K562 (cell line): ENCODE results near the gene POLA1. TPM values are rescaled to one million over a fixed set of nuclear protein-coding genes. Genes with fewer than 3 reads are reported as not detected.

ENCODE experiments used
- ATAC-seq: fragments of 200-7000 bp; cut with Tn5 transposase; 3 replicates; pipeline ENCODE4 v1.9.1; 2020; ENCODE audit warnings: moderate library complexity
- BruUV-seq: library from RNA; stranded (reverse); fragments of 400-500 nt; replicated peaks from 2 replicates; lab custom pipeline; 2021; lab: Mats Ljungman, UMichigan
- CTCF ChIA-PET: fragments of 300-600 bp; formaldehyde crosslinking; extraction: SDS; loops from one replicate; lab custom pipeline; 2021; ENCODE audit warnings: low intra/inter-chr PET ratio; lab: Yijun Ruan, JAX
- POLR2A ChIA-PET: fragments of 300-600, 350-650 bp; sonication (Branson Sonifier 250); formaldehyde crosslinking; extraction: SDS; loops from one replicate; lab custom pipeline; 2021; ENCODE audit warnings: antibody characterized with exemption, inconsistent platforms; lab: Yijun Ruan, JAX
- DNase-seq, 4 experiments: peaks; one replicate each; pipeline versions ENCODE4 v3.0.0 to v3.0.0-alpha.2; 2011 to 2018; ENCODE audit warnings: low spot score in 3 of 4, mixed read lengths in 3 of 4; ENCODE audit errors: extremely low read depth in 1 of 4
- FAIRE-seq: peaks from 2 replicates; lab custom pipeline; 2011; peaks lifted over from hg19 to GRCh38; lab: Jason Lieb, UNC
- H2AFZ ChIP-seq: 2 replicates; pipeline ENCODE4 v1.6.0; 2011; ENCODE audit warnings: low read depth, low read length, control low read depth, inconsistent platforms
- H3K27ac ChIP-seq: fragments of 200-600 bp; 3 replicates; pipeline ENCODE4 v1.8.0; 2011; ENCODE audit warnings: low read depth, mild to moderate bottlenecking, control low read depth, inconsistent platforms, low read length, moderate library complexity, mixed read lengths; ENCODE audit errors: extremely low read depth
- H3K27me3 ChIP-seq, 2 experiments: fragments of 300-600 bp in 1 of 2; 2 replicates in 1 of 2; 3 replicates in 1 of 2; pipeline versions ENCODE4 v1.6.0 to v1.8.0; 2011; ENCODE audit warnings: inconsistent platforms in 2 of 2, low read length in 2 of 2, mild to moderate bottlenecking in 1 of 2, mixed read lengths in 1 of 2, moderate library complexity in 1 of 2; ENCODE audit not compliant: control insufficient read depth in 2 of 2, insufficient read depth in 2 of 2
- H3K36me3 ChIP-seq: fragments of 300-600 bp; 3 replicates; pipeline ENCODE4 v1.8.0; 2011; ENCODE audit warnings: mild to moderate bottlenecking, low read length, inconsistent platforms; ENCODE audit not compliant: control insufficient read depth, insufficient read depth
- H3K4me1 ChIP-seq, 2 experiments: fragments of 200-600 bp in 1 of 2; replicated peaks in 1 of 2; 2 replicates in 1 of 2; 3 replicates in 1 of 2; pipeline versions ENCODE4 v1.5.1 to v1.8.0; 2011; ENCODE audit warnings: inconsistent platforms in 2 of 2, low read length in 2 of 2, mild to moderate bottlenecking in 1 of 2, mixed read lengths in 1 of 2, moderate library complexity in 1 of 2; ENCODE audit not compliant: control insufficient read depth in 2 of 2, insufficient read depth in 2 of 2
- H3K4me2 ChIP-seq: 2 replicates; pipeline ENCODE4 v1.6.1; 2011; ENCODE audit warnings: low read length, control low read depth, inconsistent platforms, mixed read lengths; ENCODE audit not compliant: insufficient read depth
- H3K4me3 ChIP-seq: fragments of 200-600 bp; sonication (generic), shearing (Covaris generic); 2 replicates; pipeline ENCODE4 v1.5.1; 2016; ENCODE audit warnings: control low read depth, inconsistent platforms
- H3K79me2 ChIP-seq: fragments of 200-600 bp; 3 replicates; pipeline ENCODE4 v1.8.0; 2011; ENCODE audit warnings: low read length, inconsistent platforms; ENCODE audit not compliant: control insufficient read depth, insufficient read depth
- H3K9ac ChIP-seq, 2 experiments: 2 replicates each; pipeline versions ENCODE4 v1.6.0 to v1.6.1; 2011; ENCODE audit warnings: low read depth in 2 of 2, low read length in 2 of 2, control low read depth in 1 of 2, inconsistent platforms in 1 of 2, mild to moderate bottlenecking in 1 of 2, mixed read lengths in 1 of 2; ENCODE audit not compliant: insufficient read depth in 1 of 2
- H3K9me1 ChIP-seq: one replicate; pipeline ENCODE4 v1.6.0; 2011; ENCODE audit warnings: inconsistent platforms, mild to moderate bottlenecking, low read length, moderate library complexity; ENCODE audit not compliant: control insufficient read depth, insufficient read depth
- H3K9me3 ChIP-seq: replicated peaks from 2 replicates; pipeline ENCODE4 v1.5.1; 2011; ENCODE audit warnings: low read depth, low read length, inconsistent platforms; ENCODE audit not compliant: control insufficient read depth, insufficient read depth
- H4K20me1 ChIP-seq: replicated peaks from 2 replicates; pipeline ENCODE4 v1.6.1; 2011; ENCODE audit warnings: low read length, inconsistent platforms, mixed read lengths; ENCODE audit not compliant: control insufficient read depth, insufficient read depth
- ARID2 ChIP-seq: fragments of 450-650 bp; IDR thresholded peaks from 2 replicates; pipeline ENCODE4 v1.6.1; 2017; ENCODE audit warnings: antibody characterized with exemption, mild to moderate bottlenecking
- C11orf30 ChIP-seq: fragments of 450-650 bp; IDR thresholded peaks from 2 replicates; pipeline ENCODE4 v1.6.1; 2016; ENCODE audit warnings: low read depth, mild to moderate bottlenecking
- MAFF ChIP-seq: IDR thresholded peaks from 2 replicates; pipeline ENCODE4 v1.6.1; 2012; ENCODE audit warnings: low read length, improper control_type of control experiment
- MAFG ChIP-seq: fragments of 450-650 bp; conservative IDR thresholded peaks from 2 replicates; pipeline ENCODE4 v1.6.1; 2016; ENCODE audit warnings: missing genetic modification characterization, missing compliant biosample characterization
- NFE2 ChIP-seq: IDR thresholded peaks from 2 replicates; pipeline ENCODE4 v1.6.1; 2014; ENCODE audit warnings: antibody characterized with exemption, low read depth
- NFE2L1 ChIP-seq: fragments of 450-650 bp; IDR thresholded peaks from 2 replicates; pipeline ENCODE4 v1.6.1; 2016; ENCODE audit warnings: missing genetic modification characterization, low read depth, mild to moderate bottlenecking, missing compliant biosample characterization, moderate library complexity, borderline replicate concordance
- NFRKB ChIP-seq: fragments of 450-650 bp; IDR thresholded peaks from 2 replicates; pipeline ENCODE4 v1.6.1; 2016; ENCODE audit warnings: low read depth
- ZBTB5 ChIP-seq: fragments of 450-650 bp; IDR thresholded peaks from 2 replicates; pipeline ENCODE4 v1.6.1; 2017; ENCODE audit warnings: antibody characterized with exemption
- ZNF316 ChIP-seq: fragments of 450-650 bp; IDR thresholded peaks from 2 replicates; pipeline ENCODE4 v1.6.1; 2016
- WGBS: fragments of 100-300 bp; shearing (Covaris generic); methylation state at CpG from one replicate; pipeline ENCODE4 v1.1.6; 2016; ENCODE audit warnings: low coverage, mixed read lengths; ENCODE audit not compliant: insufficient coverage; ENCODE audit errors: missing lambda C conversion rate; 5-methylcytosine and 5-hydroxymethylcytosine counted together
- in situ Hi-C: fragments of 300-500 bp; cut with MboI; formaldehyde crosslinking; loops from 4 replicates; pipeline ENCODE4 v1.15.0; 2018; ENCODE audit warnings: inconsistent platforms, mixed read lengths
- intact Hi-C: fragments of 100-400 bp; cut with micrococcal nuclease; formaldehyde crosslinking; loops from 2 replicates; pipeline ENCODE4 v1.14.2; 2022
- polyA plus RNA-seq, 8 experiments: library from polyadenylated mRNA; depleted of rRNA in 4 of 8; stranded (reverse) in 5 of 8; unstranded in 3 of 8; fragments of >200 nt; fragmentation: Nextera tagmentation in 2 of 8; fragmentation: Illumina TruSeq in 1 of 8; extraction: Ambion mirVana in 2 of 8; extraction: Trizol in 1 of 8; gene quantifications; 2 replicates each; pipeline versions ENCODE4 v1.2.1 to v1.2.3, GENCODE V29; 2011 to 2014; ENCODE audit warnings: inconsistent platforms in 1 of 8, missing spikeins in 1 of 8
- total RNA-seq, 7 experiments: library from RNA; depleted of rRNA in 6 of 7; stranded (reverse); fragments of >200 nt in 6 of 7; fragmentation: Illumina TruSeq in 2 of 7; extraction: Trizol in 2 of 7; gene quantifications; 2 replicates each; pipeline versions ENCODE4 v1.2.1 to v1.2.3, GENCODE V29; 2011 to 2021; ENCODE audit warnings: low replicate concordance in 1 of 7

POLA1 gene
- total and polyA plus RNA-seq, 9 of the 15 experiments (the other 6 are each of a cell fraction or from before 2014, with no cell fraction given) = 8.6 to 48.4 (median 27.4) TPM

GRCh38 chrX:24925430-24925829 is 231.7 kb downstream of the POLA1 start:
- Histone ChIP-seq H3K36me3 (peaks cover 22% of the 10 kb centered on the region; the same call in 1 of the 3 replicates), H3K9me3 (no peaks in the 10 kb centered on the region), H2AFZ (no peak overlapping the region), H3K9ac (no peak overlapping the region), H4K20me1 (no peaks in the 10 kb centered on the region), H3K9me1 (no peaks in the 10 kb centered on the region), H3K4me1 (no peaks in the 10 kb centered on the region), H3K27me3 (no peaks in the 10 kb centered on the region), H3K4me3 (no peak overlapping the region), H3K79me2 (no peaks in the 10 kb centered on the region), H3K4me2 (no peak overlapping the region), H3K27ac (no peak overlapping the region)
- POLR2A ChIA-PET = no interaction called here
- in situ Hi-C loops (no loop called here), intact Hi-C loops (no loop called here)
- 69% methylated on average over 2 of the region's 2 CpGs for WGBS
- DNase-seq (no peak), ATAC-seq (no peak), FAIRE-seq (no peak)
- BruUV-seq = no TSS peak
- 0 out of 2 replicates have a peak, but pooled peaks have one; percentile 35 for TF ChIP-seq C11orf30
- peak; percentile 42; the same call in 1 of the 2 replicates for TF ChIP-seq ZNF316
- TF ChIP-seq NFRKB = no peak
- TF ChIP-seq NFE2 = peak; percentile 60
- TF ChIP-seq NFE2L1 = 0 out of 2 replicates have a peak, but pooled peaks have one; percentile 29
- TF ChIP-seq ARID2 = no peak
- TF ChIP-seq MAFG (tag) = peak; percentile 58
- 0 out of 2 replicates have a peak, but pooled peaks have one; percentile 19 for TF ChIP-seq MAFF
- TF ChIP-seq ZBTB5 = no peak
- CTCF ChIA-PET = no interaction called here
